GM12878 (cell line): ENCODE measurements around the gene DPP4. TPM values are rescaled to one million over a fixed set of nuclear protein-coding genes. Genes with fewer than 3 reads are reported as not detected.

Source experiments
- CEBPZ ChIP-seq: fragments of 150-350 bp; IDR thresholded peaks from 2 replicates; pipeline ENCODE4 v1.6.1; 2016; ENCODE audit warnings: low read depth, low read length
- E4F1 ChIP-seq: fragments of 450-650 bp; IDR thresholded peaks from 2 replicates; pipeline ENCODE4 v1.6.1; 2018; ENCODE audit warnings: borderline replicate concordance, mild to moderate bottlenecking; ENCODE audit not compliant: partially characterized antibody
- ESRRA ChIP-seq: IDR thresholded peaks from 2 replicates; pipeline ENCODE4 v1.6.1; 2012; ENCODE audit warnings: mild to moderate bottlenecking, low read length, improper control_type of control experiment
- KDM1A ChIP-seq: fragments of 200-600 bp; sonication (generic); IDR thresholded peaks from 2 replicates; pipeline ENCODE4 v1.6.1; 2016; ENCODE audit warnings: borderline replicate concordance
- PAX8 ChIP-seq: fragments of 450-650 bp; IDR thresholded peaks from 2 replicates; pipeline ENCODE4 v1.6.1; 2017; ENCODE audit warnings: mild to moderate bottlenecking, moderate library complexity
- SIX5 ChIP-seq: IDR thresholded peaks from 2 replicates; pipeline ENCODE4 v1.6.1; 2011; ENCODE audit warnings: mild to moderate bottlenecking, low read depth, low read length, moderate library complexity; ENCODE audit not compliant: severe bottlenecking
- SKIL ChIP-seq: fragments of 450-650 bp; IDR thresholded peaks from 2 replicates; pipeline ENCODE4 v1.6.1; 2017; ENCODE audit warnings: mild to moderate bottlenecking, low read depth, inconsistent platforms; ENCODE audit not compliant: poor library complexity, severe bottlenecking
- SREBF2 ChIP-seq: IDR thresholded peaks from 2 replicates; pipeline ENCODE4 v1.6.1; 2012; ENCODE audit warnings: mild to moderate bottlenecking, low read length
- ZNF217 ChIP-seq: fragments of 450-650 bp; IDR thresholded peaks from 2 replicates; pipeline ENCODE4 v1.6.1; 2017; ENCODE audit warnings: antibody characterized with exemption, mild to moderate bottlenecking
- ZNF622 ChIP-seq: fragments of 450-650 bp; IDR thresholded peaks from 2 replicates; pipeline ENCODE4 v1.6.1; 2017; ENCODE audit warnings: mild to moderate bottlenecking, inconsistent platforms
- polyA plus RNA-seq, 11 experiments: library from polyadenylated mRNA; depleted of rRNA in 4 of 11; unstranded in 6 of 11; stranded (reverse) in 5 of 11; fragments of >200 nt; fragmentation: Nextera tagmentation in 4 of 11; fragmentation: Illumina TruSeq in 1 of 11; extraction: Ambion mirVana in 4 of 11; extraction: Trizol in 1 of 11; gene quantifications; 1 replicate in 1 of 11; 2 replicates in 10 of 11; pipeline versions ENCODE4 v1.2.1 to v1.2.3, GENCODE V29; 2011 to 2016; ENCODE audit warnings: inconsistent platforms in 2 of 11, missing spikeins in 2 of 11, low read depth in 1 of 11
- total RNA-seq, 4 experiments: library from RNA; depleted of rRNA in 3 of 4; stranded (reverse); fragments of >200 nt in 3 of 4; fragmentation: Illumina TruSeq in 1 of 4; extraction: Trizol in 1 of 4; gene quantifications; 2 replicates each; pipeline versions ENCODE4 v1.2.1 to v1.2.3, GENCODE V29; 2013 to 2021

Gene DPP4
- total and polyA plus RNA-seq, 10 of the 15 experiments (the other 5 are each of a cell fraction or from before 2014, with no cell fraction given) = 4.1 to 11.4 (median 9.3) TPM

GRCh38 chr2:162111958-162112850 lies 38.2 kb upstream of the DPP4 start (continued):
- TF ChIP-seq CEBPZ (no peak), PAX8 (no peak), ZNF217 (no peak), SREBF2 (no peak), ESRRA (no peak), KDM1A (no peak), SIX5 (no peak), SKIL (no peak), ZNF622 (no peak), E4F1 (no peak)
